Neural crest cell (in vitro differentiated cells): ENCODE data around the gene RIBC2. TPM values are rescaled to one million over a fixed set of nuclear protein-coding genes. Genes with fewer than 3 reads are reported as not detected.
"Not testable (repeated sequence)": the region's sequence is repeated elsewhere in the genome, so short reads cannot be mapped to it uniquely, and the experiment has no call there.

Experiments
- DNase-seq: peaks from one replicate; pipeline ENCODE4 v3.0.0; 2021; ENCODE audit warnings: low read depth, mixed read lengths, low spot score
- H3K27ac Mint-ChIP-seq: one replicate; pipeline ENCODE4 v1.8.0; 2021; ENCODE audit warnings: mild to moderate bottlenecking, mixed read lengths; ENCODE audit not compliant: unreplicated experiment
- H3K27me3 Mint-ChIP-seq: 2 replicates; pipeline ENCODE4 v1.8.0; 2021; ENCODE audit warnings: low read depth, mild to moderate bottlenecking, mixed read lengths
- H3K36me3 Mint-ChIP-seq: 2 replicates; pipeline ENCODE4 v1.8.0; 2021; ENCODE audit warnings: low read depth, mild to moderate bottlenecking, mixed read lengths
- H3K4me1 Mint-ChIP-seq: 2 replicates; pipeline ENCODE4 v1.8.0; 2021; ENCODE audit warnings: mixed read lengths
- H3K4me3 Mint-ChIP-seq: one replicate; pipeline ENCODE4 v1.8.0; 2021; ENCODE audit warnings: mild to moderate bottlenecking, mixed read lengths
- H3K9me3 Mint-ChIP-seq: 2 replicates; pipeline ENCODE4 v1.8.0; 2021; ENCODE audit warnings: mixed read lengths
- total RNA-seq: library from RNA; stranded (reverse); gene quantifications from 2 replicates; pipeline ENCODE4 v1.2.1, GENCODE V29; 2021
- TF ChIP-seq, protein P1 (sequence below): fragments of 200-600 bp; sonication (generic); conservative IDR thresholded peaks from 2 replicates; pipeline ENCODE4 v1.5.0; 2021; ENCODE audit warnings: antibody characterized with exemption, mild to moderate bottlenecking

RIBC2 gene
- total RNA-seq, 1 donor from 2014 or later = 7.6 TPM

DNA sequence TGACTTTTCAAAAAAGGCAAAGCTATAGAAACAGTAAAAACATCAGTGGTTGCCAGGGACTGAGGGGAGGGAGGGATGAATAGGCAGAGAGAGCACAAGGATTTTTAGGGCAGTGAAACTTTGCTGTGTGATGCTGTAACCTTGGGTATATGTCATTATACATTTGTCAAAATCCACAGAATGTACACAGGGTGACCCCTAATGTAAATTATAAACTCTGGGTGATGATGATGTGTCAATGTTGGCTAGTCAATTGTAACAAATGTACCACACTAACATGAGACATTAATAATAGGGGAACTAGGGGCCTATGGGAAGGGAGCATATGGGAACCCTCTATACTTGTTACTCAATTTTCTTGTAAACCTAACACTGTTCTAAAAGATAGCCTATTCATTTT is 24.8 kb downstream of the RIBC2 start:
- no peak overlapping the region for H3K4me3 Mint-ChIP-seq
- no peak for DNase-seq
- TF ChIP-seq, protein P1, sequence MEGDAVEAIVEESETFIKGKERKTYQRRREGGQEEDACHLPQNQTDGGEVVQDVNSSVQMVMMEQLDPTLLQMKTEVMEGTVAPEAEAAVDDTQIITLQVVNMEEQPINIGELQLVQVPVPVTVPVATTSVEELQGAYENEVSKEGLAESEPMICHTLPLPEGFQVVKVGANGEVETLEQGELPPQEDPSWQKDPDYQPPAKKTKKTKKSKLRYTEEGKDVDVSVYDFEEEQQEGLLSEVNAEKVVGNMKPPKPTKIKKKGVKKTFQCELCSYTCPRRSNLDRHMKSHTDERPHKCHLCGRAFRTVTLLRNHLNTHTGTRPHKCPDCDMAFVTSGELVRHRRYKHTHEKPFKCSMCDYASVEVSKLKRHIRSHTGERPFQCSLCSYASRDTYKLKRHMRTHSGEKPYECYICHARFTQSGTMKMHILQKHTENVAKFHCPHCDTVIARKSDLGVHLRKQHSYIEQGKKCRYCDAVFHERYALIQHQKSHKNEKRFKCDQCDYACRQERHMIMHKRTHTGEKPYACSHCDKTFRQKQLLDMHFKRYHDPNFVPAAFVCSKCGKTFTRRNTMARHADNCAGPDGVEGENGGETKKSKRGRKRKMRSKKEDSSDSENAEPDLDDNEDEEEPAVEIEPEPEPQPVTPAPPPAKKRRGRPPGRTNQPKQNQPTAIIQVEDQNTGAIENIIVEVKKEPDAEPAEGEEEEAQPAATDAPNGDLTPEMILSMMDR = no peak
- no peaks in the 10 kb centered on the region for H3K36me3 Mint-ChIP-seq
- H3K27ac Mint-ChIP-seq = no peak overlapping the region
- peaks cover 2% of the 10 kb centered on the region for H3K27me3 Mint-ChIP-seq
- H3K4me1 Mint-ChIP-seq = peaks cover 18% of the 10 kb centered on the region
- no peaks in the 10 kb centered on the region for H3K9me3 Mint-ChIP-seq

DNA sequence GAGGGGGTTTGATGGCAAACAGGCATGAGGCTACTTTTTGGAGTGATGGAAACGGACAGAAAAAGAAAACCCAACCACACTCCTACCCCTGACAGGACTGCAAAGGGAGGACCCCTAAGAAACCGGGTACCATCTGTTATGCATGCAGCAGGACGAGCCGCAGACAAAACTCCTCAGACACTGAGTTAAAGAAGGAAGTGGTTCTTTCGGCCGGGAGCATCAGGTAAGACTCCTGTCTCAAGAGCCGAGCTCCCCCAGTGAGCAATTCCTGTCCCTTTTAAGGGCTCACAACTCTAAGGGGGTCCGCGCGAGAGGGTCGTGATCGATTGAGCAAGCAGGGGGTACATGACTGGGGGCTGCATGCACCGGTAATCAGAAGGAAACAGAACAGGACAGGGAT is 27.2 kb downstream of the RIBC2 start:
- not testable (repeated sequence) for H3K36me3 Mint-ChIP-seq, H3K27me3 Mint-ChIP-seq, H3K27ac Mint-ChIP-seq, H3K9me3 Mint-ChIP-seq, DNase-seq, H3K4me3 Mint-ChIP-seq
- peaks cover 10% of the 10 kb centered on the region for H3K4me1 Mint-ChIP-seq

DNA sequence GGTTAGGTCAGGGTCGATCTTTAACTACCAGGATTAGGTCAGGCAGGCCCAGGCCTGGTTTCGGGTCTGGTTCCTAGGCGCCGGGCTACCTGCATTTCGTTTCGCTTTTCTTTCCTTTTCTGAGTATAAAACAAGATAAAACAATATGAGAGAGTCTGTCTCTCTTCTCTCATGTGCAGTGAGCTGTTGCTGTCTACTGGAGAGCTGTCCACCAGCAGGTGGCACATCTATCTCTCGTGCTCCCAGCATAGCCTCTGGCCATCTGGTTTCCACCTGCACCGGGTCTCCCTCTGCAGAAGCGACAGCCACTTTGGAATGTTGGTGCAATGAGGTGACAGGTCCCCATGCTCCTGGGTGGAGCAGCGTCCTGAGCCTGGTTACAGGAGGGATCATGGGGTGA is 27.6 kb downstream of the RIBC2 start:
- Mint-ChIP-seq H3K9me3 (no peaks in the 10 kb centered on the region), H3K4me3 (no peak overlapping the region), H3K27me3 (peaks cover 2% of the 10 kb centered on the region), H3K4me1 (peaks cover 8% of the 10 kb centered on the region), H3K27ac (no peak overlapping the region), H3K36me3 (no peaks in the 10 kb centered on the region)
- TF ChIP-seq, protein P1 = peak; percentile 67
- peak; percentile 41 for DNase-seq

DNA sequence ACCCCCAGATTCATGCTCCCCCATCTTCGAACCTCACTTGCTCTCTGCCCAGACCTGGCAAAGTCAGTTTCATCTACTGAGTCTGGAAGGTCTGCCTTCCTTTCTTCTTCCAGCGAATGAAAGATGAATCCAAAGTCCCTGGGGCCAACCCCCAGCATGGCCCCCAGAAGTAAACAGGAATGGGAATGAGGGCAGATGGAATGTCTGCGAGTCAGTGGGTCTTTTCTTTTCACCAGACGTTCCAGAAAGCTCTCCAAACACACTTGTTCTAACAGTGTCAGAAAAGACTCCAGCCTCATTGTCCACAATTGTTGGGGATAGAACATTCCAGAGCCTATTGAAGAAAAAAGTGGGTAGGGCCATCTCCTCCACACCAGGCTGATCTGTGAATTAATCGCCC is 28.6 kb downstream of the RIBC2 start:
- no peak for DNase-seq
- Mint-ChIP-seq H3K36me3 (no peaks in the 10 kb centered on the region), H3K4me3 (no peak overlapping the region), H3K27ac (no peak overlapping the region), H3K9me3 (no peaks in the 10 kb centered on the region), H3K4me1 (peaks cover 8% of the 10 kb centered on the region), H3K27me3 (peaks cover 4% of the 10 kb centered on the region)
- TF ChIP-seq, protein P1 = no peak

DNA sequence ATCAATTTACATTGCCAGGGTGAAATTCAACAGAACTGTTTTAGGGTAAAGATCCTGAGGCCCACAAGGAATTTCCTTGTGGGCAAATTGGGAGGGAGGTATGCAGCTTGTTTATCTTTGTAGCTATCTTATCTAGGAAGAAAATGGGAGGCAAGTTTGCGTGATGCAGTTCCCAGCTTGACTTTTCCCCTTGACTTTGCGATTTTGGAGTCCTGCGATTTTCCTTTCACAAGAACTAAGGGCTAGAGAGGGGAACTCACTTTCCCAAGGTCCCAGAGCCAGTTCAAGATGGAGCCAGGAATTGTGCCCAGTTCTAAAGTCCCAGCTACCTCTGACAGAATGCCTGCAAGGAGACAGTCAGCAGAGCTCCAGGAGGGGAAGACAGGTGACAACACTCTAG is 30.7 kb downstream of the RIBC2 start:
- DNase-seq = no peak
- TF ChIP-seq, protein P1 = no peak
- no peak overlapping the region for H3K27ac Mint-ChIP-seq
- no peaks in the 10 kb centered on the region for H3K36me3 Mint-ChIP-seq
- H3K4me3 Mint-ChIP-seq = no peak overlapping the region
- peaks cover 3% of the 10 kb centered on the region for H3K4me1 Mint-ChIP-seq
- H3K9me3 Mint-ChIP-seq = no peaks in the 10 kb centered on the region
- peaks cover 4% of the 10 kb centered on the region for H3K27me3 Mint-ChIP-seq

DNA sequence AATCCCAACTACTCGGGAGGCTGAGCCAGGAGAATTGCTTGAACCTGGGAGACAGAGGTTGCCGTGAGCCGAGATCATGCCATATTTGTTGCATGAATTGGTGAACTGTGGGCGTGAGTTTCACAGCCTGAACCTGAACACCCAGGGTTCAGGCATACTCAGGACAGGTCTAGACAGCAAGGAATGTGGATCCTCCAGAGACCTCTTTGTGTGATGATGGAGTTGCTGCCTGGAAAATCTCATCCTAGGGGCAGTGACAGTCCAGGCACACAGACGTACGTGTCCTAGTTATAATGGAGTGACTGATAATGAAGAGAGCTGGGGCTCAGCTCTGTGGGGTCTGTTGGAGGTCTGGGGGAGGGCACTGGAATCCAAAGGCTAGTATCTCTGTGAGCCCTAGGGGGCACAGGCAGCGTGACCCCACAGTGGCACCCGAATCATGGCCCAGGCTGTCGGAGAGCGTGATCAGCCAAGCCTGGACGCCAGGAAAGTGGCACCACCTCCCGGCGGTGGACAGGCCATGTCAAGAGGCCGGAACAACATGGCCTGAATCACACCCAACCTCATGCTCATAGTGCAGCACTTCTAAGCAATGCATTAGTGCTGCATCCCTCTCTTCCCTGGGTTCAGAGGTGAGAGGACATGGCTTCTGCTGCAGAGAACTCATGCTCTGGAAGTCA is 31.7 kb downstream of the RIBC2 start:
- peaks cover 3% of the 10 kb centered on the region for H3K4me1 Mint-ChIP-seq
- TF ChIP-seq, protein P1 = no peak
- H3K27me3 Mint-ChIP-seq = peaks cover 4% of the 10 kb centered on the region
- H3K4me3 Mint-ChIP-seq = no peak overlapping the region
- no peaks in the 10 kb centered on the region for H3K36me3 Mint-ChIP-seq
- no peaks in the 10 kb centered on the region for H3K9me3 Mint-ChIP-seq
- no peak overlapping the region for H3K27ac Mint-ChIP-seq
- no peak for DNase-seq
